GM18526 (cell line): ENCODE data around the gene IL5RA.

Experiments used
- POLR2A ChIP-seq: IDR thresholded peaks from 3 replicates; pipeline ENCODE4 v1.6.1; 2011; ENCODE audit not compliant: insufficient read length; ENCODE audit errors: extremely low read depth

IL5RA gene

GRCh38 chr3:3117651-3118050 is 7.5 kb upstream of the IL5RA start:
- no peak for TF ChIP-seq POLR2A

- TF ChIP-seq POLR2A = no peak
These were observed 3.0 kb upstream of the IL5RA start for GRCh38 chr3:3113042-3113709.

GRCh38 chr3:3110749-3111361 is 681 bp upstream of the IL5RA start:
- TF ChIP-seq POLR2A = no peak

GRCh38 chr3:3109407-3110298 is 521 bp downstream of the IL5RA start:
- TF ChIP-seq POLR2A = no peak

- no peak for TF ChIP-seq POLR2A
These were observed 2.3 kb downstream of the IL5RA start for GRCh38 chr3:3107858-3108257.

- TF ChIP-seq POLR2A = no peak
These were observed 3.0 kb downstream of the IL5RA start for GRCh38 chr3:3107181-3107580.

GRCh38 chr3:3105815-3106214 is 4.4 kb downstream of the IL5RA start:
- no peak for TF ChIP-seq POLR2A

- no peak for TF ChIP-seq POLR2A
These were observed 4.9 kb downstream of the IL5RA start for GRCh38 chr3:3105246-3105645.

GRCh38 chr3:3102751-3103150 is 7.4 kb downstream of the IL5RA start:
- TF ChIP-seq POLR2A = no peak

GRCh38 chr3:3101660-3102458 is 8.3 kb downstream of the IL5RA start:
- no peak for TF ChIP-seq POLR2A

GRCh38 chr3:3097958-3098357 is 12.2 kb downstream of the IL5RA start:
- TF ChIP-seq POLR2A = no peak

GRCh38 chr3:3089017-3089416 is 21.2 kb downstream of the IL5RA start:
- no peak for TF ChIP-seq POLR2A

GRCh38 chr3:3087716-3088465 is 22.3 kb downstream of the IL5RA start:
- no peak for TF ChIP-seq POLR2A

- TF ChIP-seq POLR2A = no peak
These were observed 22.9 kb downstream of the IL5RA start for GRCh38 chr3:3087279-3087678.
